IMR-90 (cell line): ENCODE measurements around the gene TCAP. TPM values are rescaled to one million over a fixed set of nuclear protein-coding genes. Genes with fewer than 3 reads are reported as not detected.

Source experiments
- ATAC-seq: fragments of 200-7000 bp; cut with Tn5 transposase; 2 replicates; pipeline ENCODE4 v1.9.1; 2020; ENCODE audit warnings: low read depth, mild to moderate bottlenecking, moderate library complexity
- BruUV-seq: library from RNA; stranded (reverse); fragments of 400-500 nt; replicated peaks from 2 replicates; lab custom pipeline; 2021; lab: Mats Ljungman, UMichigan
- CTCF ChIA-PET: fragments of 300-600 bp; formaldehyde crosslinking; extraction: SDS; loops from one replicate; lab custom pipeline; 2021; ENCODE audit warnings: antibody characterized with exemption; lab: Yijun Ruan, JAX
- POLR2A ChIA-PET: fragments of 300-600 bp; sonication (Branson Sonifier 250); formaldehyde crosslinking; loops from one replicate; lab custom pipeline; 2022; ENCODE audit warnings: antibody characterized with exemption; ENCODE audit not compliant: unreplicated experiment; lab: Charles Lee
- DNase-seq: peaks from one replicate; pipeline ENCODE4 v3.0.0; 2013
- H2AFZ ChIP-seq: replicated peaks from 2 replicates; pipeline ENCODE3; 2013; ENCODE audit warnings: low read length, mild to moderate bottlenecking; ENCODE audit not compliant: poor library complexity
- H2AK5ac ChIP-seq: 2 replicates; pipeline ENCODE4 v1.6.1; 2013; ENCODE audit warnings: low read depth, low read length, inconsistent platforms
- H2AK9ac ChIP-seq: replicated peaks from 2 replicates; pipeline ENCODE3; 2013; ENCODE audit warnings: mild to moderate bottlenecking, low read depth, low read length, moderate library complexity; ENCODE audit not compliant: poor library complexity
- H2BK120ac ChIP-seq: 2 replicates; pipeline ENCODE4 v1.6.1; 2013; ENCODE audit warnings: low read depth, low read length, inconsistent platforms
- H2BK15ac ChIP-seq: 3 replicates; pipeline ENCODE4 v1.6.1; 2013; ENCODE audit warnings: low read depth, low read length, inconsistent platforms
- H2BK20ac ChIP-seq: 2 replicates; pipeline ENCODE4 v1.6.1; 2013; ENCODE audit warnings: low read depth, mild to moderate bottlenecking, inconsistent platforms, low read length, moderate library complexity
- H2BK5ac ChIP-seq: 2 replicates; pipeline ENCODE4 v1.6.1; 2013; ENCODE audit warnings: mild to moderate bottlenecking, low read depth, low read length, inconsistent platforms; ENCODE audit not compliant: poor library complexity, severe bottlenecking
- H3K14ac ChIP-seq: replicated peaks from 2 replicates; pipeline ENCODE4 v1.6.1; 2013; ENCODE audit warnings: low read depth, low read length, inconsistent platforms
- H3K18ac ChIP-seq: 2 replicates; pipeline ENCODE4 v1.6.1; 2013; ENCODE audit warnings: low read depth, low read length, control low read depth
- H3K23ac ChIP-seq: 2 replicates; pipeline ENCODE4 v1.6.1; 2013; ENCODE audit warnings: low read depth, low read length, inconsistent platforms
- H3K27ac ChIP-seq: 2 replicates; pipeline ENCODE4 v1.5.1; 2013; ENCODE audit warnings: mild to moderate bottlenecking, control low read depth, low read length; ENCODE audit not compliant: insufficient read depth
- H3K27me3 ChIP-seq: 2 replicates; pipeline ENCODE4 v1.6.1; 2013; ENCODE audit warnings: low read length; ENCODE audit not compliant: control insufficient read depth, insufficient read depth
- H3K36me3 ChIP-seq: 2 replicates; pipeline ENCODE4 v1.6.1; 2013; ENCODE audit warnings: low read length, mixed read lengths; ENCODE audit not compliant: control insufficient read depth, insufficient read depth
- H3K4ac ChIP-seq: 2 replicates; pipeline ENCODE4 v1.6.1; 2013; ENCODE audit warnings: low read depth, low read length, inconsistent platforms
- H3K4me1 ChIP-seq: 2 replicates; pipeline ENCODE4 v1.6.1; 2013; ENCODE audit warnings: low read length, mixed read lengths; ENCODE audit not compliant: control insufficient read depth, insufficient read depth
- H3K4me2 ChIP-seq: 2 replicates; pipeline ENCODE4 v1.6.1; 2013; ENCODE audit warnings: low read depth, mild to moderate bottlenecking, control low read depth, low read length, moderate library complexity
- H3K4me3 ChIP-seq: 2 replicates; pipeline ENCODE4 v1.5.1; 2013; ENCODE audit warnings: low read depth, mild to moderate bottlenecking, control low read depth, low read length, moderate library complexity; ENCODE audit not compliant: insufficient read depth
- H3K56ac ChIP-seq: 2 replicates; pipeline ENCODE4 v1.6.1; 2013; ENCODE audit warnings: low read length, inconsistent platforms; ENCODE audit not compliant: insufficient read depth; ENCODE audit errors: extremely low read depth
- H3K79me1 ChIP-seq, 2 experiments: 2 replicates each; pipeline ENCODE4 v1.6.1; 2013; ENCODE audit warnings: low read length in 2 of 2, inconsistent platforms in 1 of 2, low read depth in 1 of 2
- H3K9ac ChIP-seq: 2 replicates; pipeline ENCODE4 v1.6.1; 2013; ENCODE audit warnings: low read depth, low read length, control low read depth
- H3K9me1 ChIP-seq: 2 replicates; pipeline ENCODE4 v1.6.1; 2013; ENCODE audit warnings: low read length, inconsistent platforms; ENCODE audit not compliant: insufficient read depth
- H3K9me3 ChIP-seq: 2 replicates; pipeline ENCODE4 v1.6.1; 2013; ENCODE audit warnings: low read length; ENCODE audit not compliant: control insufficient read depth, insufficient read depth
- H4K20me1 ChIP-seq: 2 replicates; pipeline ENCODE4 v1.6.1; 2013; ENCODE audit warnings: low read length, inconsistent platforms; ENCODE audit not compliant: insufficient read depth
- H4K5ac ChIP-seq: 2 replicates; pipeline ENCODE4 v1.6.1; 2013; ENCODE audit warnings: mild to moderate bottlenecking, low read depth, low read length, control low read depth
- H4K8ac ChIP-seq, 2 experiments: 2 replicates each; pipeline ENCODE4 v1.6.1; 2013; ENCODE audit warnings: low read depth in 2 of 2, low read length in 2 of 2, control low read depth in 1 of 2, inconsistent platforms in 1 of 2
- H4K91ac ChIP-seq: 2 replicates; pipeline ENCODE4 v1.6.1; 2013; ENCODE audit warnings: low read depth, low read length, inconsistent platforms; ENCODE audit not compliant: insufficient read depth
- BHLHE40 ChIP-seq: fragments of 150-350 bp; IDR thresholded peaks from 2 replicates; pipeline ENCODE4 v1.6.1; 2016; ENCODE audit warnings: mild to moderate bottlenecking, low read depth, low read length
- CEBPB ChIP-seq: IDR thresholded peaks from 2 replicates; pipeline ENCODE4 v1.6.1; 2012; ENCODE audit warnings: low read depth, low read length, improper control_type of control experiment
- CTCF ChIP-seq: conservative IDR thresholded peaks from 2 replicates; pipeline ENCODE4 v1.5.1; 2012; ENCODE audit warnings: mild to moderate bottlenecking, low read depth, low read length, improper control_type of control experiment
- NFE2L2 ChIP-seq: fragments of 150-350 bp; IDR thresholded peaks from 2 replicates; pipeline ENCODE4 v1.6.1; 2016; ENCODE audit warnings: low read depth, mild to moderate bottlenecking, low read length
- RAD21 ChIP-seq: IDR thresholded peaks from 2 replicates; pipeline ENCODE4 v1.6.1; 2012; ENCODE audit warnings: low read length, improper control_type of control experiment
- SMC3 ChIP-seq: fragments of 150-350 bp; IDR thresholded peaks from 2 replicates; pipeline ENCODE4 v1.6.1; 2016; ENCODE audit warnings: low read depth, mild to moderate bottlenecking, antibody characterized with exemption, low read length, moderate library complexity
- WGBS, 2 experiments: methylation state at CpG; one replicate each; pipeline versions ENCODE4 v1.1.5 to v1.1.7; 2013; ENCODE audit warnings: missing lambda C conversion rate in 2 of 2; ENCODE audit not compliant: insufficient read length in 1 of 2; ENCODE audit errors: extremely low coverage in 2 of 2; 5-methylcytosine and 5-hydroxymethylcytosine counted together
- dilution Hi-C: fragments of 300-500 bp; cut with HindIII; formaldehyde crosslinking; loops from one replicate; pipeline ENCODE4 v1.14.3; 2018; ENCODE audit warnings: low sequenced_read_pairs; ENCODE audit not compliant: unreplicated experiment
- in situ Hi-C: fragments of 300-500 bp; cut with MboI; formaldehyde crosslinking; loops from 3 replicates; pipeline ENCODE4 v1.14.3; 2019; ENCODE audit warnings: low sequenced_read_pairs, inconsistent platforms, mixed read lengths
- intact Hi-C: fragments of 100-400 bp; cut with micrococcal nuclease; formaldehyde crosslinking; loops from 2 replicates; pipeline ENCODE4 v1.10.0; 2022
- polyA plus RNA-seq, 3 experiments: library from polyadenylated mRNA; depleted of rRNA; stranded (reverse); fragments of >200 nt; gene quantifications; 2 replicates each; pipeline ENCODE4 v1.2.3, GENCODE V29; 2012; ENCODE audit warnings: low replicate concordance in 1 of 3
- total RNA-seq: library from RNA; depleted of rRNA; stranded (reverse); fragments of >200 nt; gene quantifications from 2 replicates; pipeline ENCODE4 v1.2.3, GENCODE V29; 2012

TCAP gene
- total and polyA plus RNA-seq, 2 of the 4 experiments (the other 2 are of a cell fraction): under 0.01 to 0.21 TPM

GRCh38 chr17:39667945-39668924, 3.1 kb downstream of the TCAP start, which contains the start of gene PNMT:
Gene PNMT (plus strand): TSS chr17:39668453. CDS start chr17:39668476, 23 bp downstream.
- Histone ChIP-seq H2BK5ac (no peak within 1 kb of the TSS), H2AK5ac (no peak within 1 kb of the TSS), H2AFZ (peak within 1 kb of the TSS; percentile 94), H4K5ac (no peak within 1 kb of the TSS), H3K36me3 (no peaks in the 10 kb centered on the region), H3K4me3 (no peak within 1 kb of the TSS), H2BK15ac (no peak within 1 kb of the TSS), H2BK20ac (no peak within 1 kb of the TSS), H3K79me1 (no peaks in the 10 kb centered on the region), H3K27me3 (peaks cover 44% of the 10 kb centered on the region), H3K23ac (no peak within 1 kb of the TSS), H3K27ac (no peak within 1 kb of the TSS), H3K4me2 (peak within 1 kb of the TSS; percentile 48), H4K20me1 (no peaks in the 10 kb centered on the region; the same call in 1 of the 2 replicates), H3K9me3 (no peaks in the 10 kb centered on the region), H3K4me1 (peaks cover 7% of the 10 kb centered on the region; the same call in 1 of the 2 replicates), H2AK9ac (peak within 1 kb of the TSS; percentile 17), H2BK120ac (no peak within 1 kb of the TSS), H3K4ac (no peak within 1 kb of the TSS), H3K14ac (no peak within 1 kb of the TSS), H3K9ac (peak within 1 kb of the TSS; percentile 15; the same call in 1 of the 2 replicates), H3K18ac (no peak within 1 kb of the TSS), H3K56ac (no peak within 1 kb of the TSS), H3K9me1 (no peaks in the 10 kb centered on the region), H4K8ac (no peak within 1 kb of the TSS), H4K91ac (no peak within 1 kb of the TSS)
- ChIA-PET CTCF (interaction anchor here (1.0 to 2.4 kb wide), 5 partner anchors 12 to 47 kb away, joined by 3 to 10 read pairs (median 3); no protein-coding TSS in a partner anchor), POLR2A (interaction anchor here (0.6 kb wide), 1 partner anchor 19 kb away, joined by 3 read pairs; the partner anchor contains the start of gene PGAP3)
- DNase-seq: peak; percentile 39
- 4% methylated on average over 49 of the region's 85 CpGs; no CpG with 5 or more reads in 1 of the 2 experiments for WGBS, 2 experiments
- TF ChIP-seq CTCF (peak; percentile 62), SMC3 (peak; percentile 45), RAD21 (peak; percentile 49), CEBPB (no peak), NFE2L2 (no peak), BHLHE40 (no peak)
- dilution Hi-C loops: no loop called here
- peak; percentile 67 for ATAC-seq
- intact Hi-C loops: no loop called here
- in situ Hi-C loops: no loop called here
- BruUV-seq: no TSS peak
